AG09319 (cell line): Measurements from ENCODE around the gene POLR2J3.
"Not testable (repeated sequence)": the region's sequence is repeated elsewhere in the genome, so short reads cannot be mapped to it uniquely, and the experiment has no call there.

Experiments used
- DNase-seq: peaks from one replicate; pipeline ENCODE4 v3.0.0-alpha.2; 2010; ENCODE audit warnings: low read depth; ENCODE audit errors: extremely low read depth

The POLR2J3 gene

DNA sequence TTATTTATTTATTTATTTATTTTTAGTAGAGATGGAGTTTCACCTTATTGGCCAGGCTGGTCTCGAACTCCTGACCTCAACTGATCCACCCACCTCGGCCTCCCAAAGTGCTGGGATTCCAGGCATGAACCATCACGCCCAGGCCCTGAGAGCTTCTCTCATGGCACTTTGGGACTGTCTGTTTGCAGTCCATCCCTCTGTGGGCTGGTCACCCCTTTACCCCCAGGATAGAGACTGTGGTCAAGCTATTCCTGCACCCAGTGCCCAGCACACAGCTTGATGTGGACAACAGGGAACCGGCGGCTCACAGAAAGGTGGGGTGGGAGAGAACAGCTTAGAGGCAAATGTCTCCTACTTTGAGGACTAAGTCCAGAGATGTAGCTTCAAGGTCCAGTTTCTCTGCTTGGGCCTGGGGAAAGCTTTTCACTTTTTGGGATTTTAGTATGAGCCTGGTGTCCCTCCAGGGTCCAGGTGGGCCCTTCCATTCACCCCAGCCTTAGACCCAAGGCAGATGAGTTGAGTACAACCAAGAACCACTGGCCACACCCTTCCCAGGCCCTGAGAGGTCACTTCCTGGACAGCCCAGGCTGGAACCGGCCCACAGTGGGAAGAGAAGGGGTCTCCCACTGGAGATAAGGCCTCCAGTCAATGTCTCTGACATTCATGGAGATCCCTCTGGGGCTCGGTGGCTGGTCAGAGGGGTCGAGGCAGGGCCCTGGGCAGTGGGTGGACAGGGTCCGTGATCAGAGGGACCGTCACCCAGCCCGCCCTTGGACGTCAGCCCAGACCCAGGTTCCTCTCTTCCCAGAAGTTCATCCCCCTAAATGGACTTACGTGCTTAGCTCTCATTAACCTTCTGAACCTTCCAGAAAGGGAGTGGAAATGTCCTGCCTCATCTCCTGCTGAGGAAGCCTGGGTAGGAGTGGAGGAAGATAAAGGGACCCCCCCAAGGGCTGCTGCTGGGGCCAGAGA, 44.3 kb downstream of the POLR2J3 start:
- not testable (repeated sequence) for DNase-seq

DNA sequence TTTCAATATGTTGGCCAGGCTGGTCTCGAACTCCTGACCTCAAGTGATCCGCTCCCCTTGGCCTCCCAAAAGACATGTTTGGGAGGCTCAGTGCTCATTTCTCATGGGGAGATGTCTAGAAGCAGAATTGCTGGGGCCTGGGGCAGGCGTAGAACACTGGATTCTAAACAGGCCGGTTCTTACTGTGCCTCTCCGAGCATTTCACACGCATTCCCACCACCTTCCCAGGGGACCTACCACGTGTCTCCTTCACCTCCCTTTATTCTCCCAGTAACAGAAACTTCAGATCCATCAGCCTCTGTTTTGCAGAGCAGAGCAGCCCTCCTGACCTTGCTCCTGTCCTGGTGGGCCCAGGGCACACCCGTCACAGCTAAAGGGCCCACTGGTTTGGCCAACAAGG, 45.2 kb downstream of the POLR2J3 start:
- not testable (repeated sequence) for DNase-seq

DNA sequence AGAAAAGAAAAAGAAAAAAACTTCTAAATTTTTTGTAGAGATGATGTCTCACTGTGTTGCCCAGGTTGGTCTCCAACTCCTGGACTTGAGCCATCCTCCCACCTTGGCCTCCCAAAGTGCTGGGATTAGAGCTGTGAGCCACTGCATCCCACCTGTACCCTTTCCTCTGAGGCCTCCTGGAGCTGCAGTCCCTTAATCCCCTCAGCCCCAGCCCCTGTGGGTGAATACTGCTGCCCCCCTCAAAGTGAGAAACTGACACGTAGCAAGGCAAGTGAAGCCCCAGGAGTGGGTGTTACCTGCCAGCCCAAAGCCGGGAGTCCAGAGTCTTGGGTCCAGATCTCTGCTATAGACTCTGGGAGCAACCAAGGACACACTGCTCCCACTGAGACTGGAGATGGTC, 47.6 kb downstream of the POLR2J3 start:
- DNase-seq, result not testable (repeated sequence)

DNA sequence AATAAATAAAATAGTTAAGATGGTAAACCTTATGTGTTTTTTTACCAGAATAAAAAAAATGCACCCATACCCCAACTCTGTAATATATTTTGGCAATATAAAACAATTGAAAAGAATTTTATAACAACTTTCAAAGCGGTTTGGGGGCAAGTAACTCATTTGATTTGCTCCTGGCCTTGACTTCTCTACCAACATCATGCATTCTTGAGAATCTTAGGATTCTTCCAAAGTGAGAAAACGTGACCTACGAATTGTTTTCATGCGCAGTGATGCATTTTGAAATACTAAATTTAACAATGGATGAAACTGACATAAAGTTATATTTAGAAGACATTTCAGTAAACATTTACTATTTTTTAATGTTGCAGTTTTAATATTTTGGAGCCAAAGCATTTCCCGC, 51.6 kb downstream of the POLR2J3 start:
- DNase-seq, result not testable (repeated sequence)

DNA sequence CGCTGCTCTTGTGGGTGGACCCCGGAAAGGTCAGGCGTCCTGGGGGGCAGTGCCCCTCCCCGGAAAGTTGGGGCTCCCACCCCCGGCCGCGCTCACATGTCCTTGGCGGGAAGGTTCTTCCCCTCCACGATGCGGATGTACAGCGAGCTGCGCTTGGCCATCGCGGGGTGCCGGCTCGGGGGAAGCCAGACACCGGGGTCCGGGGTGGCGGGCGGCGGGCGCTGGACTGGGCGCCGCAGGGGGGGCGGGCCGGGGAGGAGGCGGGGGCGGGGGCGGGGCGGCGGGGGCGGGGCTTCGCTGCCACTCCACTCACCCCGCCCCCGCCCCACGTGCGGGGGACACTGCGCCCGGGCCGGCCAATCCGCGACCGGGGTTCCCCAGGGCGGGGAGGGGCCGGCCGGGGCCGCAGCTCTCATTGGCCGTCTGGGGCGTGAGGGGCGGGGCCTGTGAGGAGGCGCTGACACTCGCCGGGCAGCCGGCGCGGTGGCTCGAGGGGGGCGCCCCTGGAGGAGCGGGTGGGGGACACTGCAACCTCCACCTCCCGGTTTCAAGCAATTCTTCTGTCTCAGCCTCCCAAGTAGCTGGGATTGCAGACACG, 54.7 kb downstream of the POLR2J3 start, which contains the start of gene RASA4B:
TSS of gene RASA4B (minus strand) at position 228 of the 598 bp plus-strand sequence. CDS start at position 161, 67 bp downstream.
- not testable (repeated sequence) for DNase-seq
